Activated CD8-positive, alpha-beta memory T cell treated with anti-CD3 and anti-CD28 coated beads for 4 hours (primary cell): ENCODE data around the gene DPYSL5.
A peak's percentile ranks its signal among the peaks of the same experiment; 100 is the strongest.
"Not testable (repeated sequence)": the region's sequence is repeated elsewhere in the genome, so short reads cannot be mapped to it uniquely, and the experiment has no call there.

Source experiments
- DNase-seq, 2 donors: peaks; one replicate each; pipeline ENCODE4 v3.0.0-alpha.2; 2020; ENCODE audit warnings: low read depth in 2 of 2

The DPYSL5 gene

GRCh38 chr2:26901326-26902183 lies 53.6 kb downstream of the DPYSL5 start:
- DNase-seq = no peak

GRCh38 chr2:26903676-26904075 lies 55.7 kb downstream of the DPYSL5 start:
- DNase-seq = no peak

- no peak for DNase-seq
These were observed 56.9 kb downstream of the DPYSL5 start for GRCh38 chr2:26904839-26905238.

- no peak for DNase-seq
These were observed 57.6 kb downstream of the DPYSL5 start for GRCh38 chr2:26905341-26906198.

GRCh38 chr2:26907416-26907815 lies 59.5 kb downstream of the DPYSL5 start:
- DNase-seq = no peak

GRCh38 chr2:26910176-26910575 lies 62.2 kb downstream of the DPYSL5 start:
- no peak for DNase-seq

- no peak for DNase-seq
These were observed 64.3 kb downstream of the DPYSL5 start for GRCh38 chr2:26911911-26912861.

- no peak for DNase-seq
These were observed 65.7 kb downstream of the DPYSL5 start for GRCh38 chr2:26913606-26913998.

GRCh38 chr2:26913999-26914658 lies 66.2 kb downstream of the DPYSL5 start:
- DNase-seq = no peak

GRCh38 chr2:26914659-26915310 lies 66.9 kb downstream of the DPYSL5 start:
- no peak for DNase-seq

GRCh38 chr2:26915316-26915715 lies 67.4 kb downstream of the DPYSL5 start:
- DNase-seq = no peak

- DNase-seq = no peak
These were observed 68.3 kb downstream of the DPYSL5 start for GRCh38 chr2:26916128-26916692.

- DNase-seq = no peak
These were observed 69.4 kb downstream of the DPYSL5 start for GRCh38 chr2:26917135-26917836.

GRCh38 chr2:26921323-26921722 lies 73.4 kb downstream of the DPYSL5 start:
- no peak for DNase-seq

GRCh38 chr2:26922405-26923188 lies 74.7 kb downstream of the DPYSL5 start:
- DNase-seq = peak in 1 of 2 donors; percentile 5

GRCh38 chr2:26923189-26923466 lies 75.2 kb downstream of the DPYSL5 start:
- DNase-seq = not testable (repeated sequence)

- no peak for DNase-seq
These were observed 76.8 kb downstream of the DPYSL5 start for GRCh38 chr2:26924731-26925099.

- no peak for DNase-seq
These were observed 77.3 kb downstream of the DPYSL5 start for GRCh38 chr2:26925100-26925791.
